ENCODE measurements around the gene TBC1D16. TPM values are rescaled to one million over a fixed set of nuclear protein-coding genes. Genes with fewer than 3 reads are reported as not detected.
A peak's percentile ranks its signal among the peaks of the same experiment; 100 is the strongest.

TBC1D16 gene
- total RNA-seq, 1 donor from 2014 or later, result 197 TPM

DNA sequence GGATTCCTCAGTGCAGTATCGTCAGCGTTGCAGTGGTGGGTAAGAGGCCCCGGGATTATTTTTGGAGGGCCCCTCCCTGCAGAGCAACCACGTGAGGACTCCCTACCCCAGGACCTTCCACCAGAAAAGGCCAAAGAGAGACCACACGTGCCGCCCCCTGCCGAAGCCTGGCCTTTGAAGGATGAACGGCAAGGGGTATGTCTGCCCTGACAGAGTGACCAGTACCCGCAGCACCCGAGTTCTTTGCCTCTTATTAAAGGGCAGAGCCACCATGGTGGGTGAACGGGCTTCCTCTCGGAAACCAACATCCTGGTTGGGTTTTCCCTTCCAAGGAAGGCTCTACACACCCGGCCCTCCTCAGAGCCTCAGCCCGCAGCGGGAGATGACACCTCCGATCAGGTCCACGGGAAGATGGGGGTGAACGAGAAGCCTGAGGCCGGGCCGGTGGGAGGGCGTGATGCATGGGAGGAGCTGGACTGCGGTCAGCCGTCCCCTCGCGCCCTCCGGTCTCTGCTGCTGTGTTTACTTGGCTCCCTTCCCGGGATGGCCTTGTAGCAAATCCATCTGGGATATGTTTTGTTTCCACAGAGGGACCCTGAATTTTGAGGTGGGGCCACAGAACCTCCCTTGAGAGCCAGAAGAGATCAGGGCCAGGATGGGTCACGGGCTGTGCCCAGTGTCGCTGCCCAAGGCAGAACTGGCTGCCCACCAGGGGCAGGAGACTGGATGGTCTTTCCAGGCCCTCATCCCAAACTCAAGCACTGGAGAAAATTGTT lies 49.1 kb downstream of the TBC1D16 start:
- H3K4me1 Mint-ChIP-seq (ENCODE audit: low read depth, unreplicated experiment), result peaks cover 34% of the 10 kb centered on the region
- H3K4me3 Mint-ChIP-seq (ENCODE audit: unreplicated experiment), result no peak overlapping the region
- H3K27me3 Mint-ChIP-seq (ENCODE audit: unreplicated experiment), result peaks cover 13% of the 10 kb centered on the region
- H3K36me3 Mint-ChIP-seq (ENCODE audit: unreplicated experiment), result peaks cover 5% of the 10 kb centered on the region
- no peak for TF ChIP-seq CTCF (IDR thresholded peaks at IDR 0.05; ENCODE audit: partially characterized antibody, unreplicated experiment)
- no peak for DNase-seq
- H3K27ac Mint-ChIP-seq (ENCODE audit: unreplicated experiment), result no peak overlapping the region
- peaks cover 9% of the 10 kb centered on the region for H3K9me3 Mint-ChIP-seq (ENCODE audit: unreplicated experiment)

GRCh38 chr17:79985943-79986391 lies 49.7 kb downstream of the TBC1D16 start:
- H3K27me3 Mint-ChIP-seq (ENCODE audit: unreplicated experiment), result peaks cover 12% of the 10 kb centered on the region
- H3K27ac Mint-ChIP-seq (ENCODE audit: unreplicated experiment), result peak overlapping the region; percentile 46
- H3K4me1 Mint-ChIP-seq (ENCODE audit: low read depth, unreplicated experiment), result peaks cover 37% of the 10 kb centered on the region
- no peak overlapping the region for H3K4me3 Mint-ChIP-seq (ENCODE audit: unreplicated experiment)
- DNase-seq, result no peak
- TF ChIP-seq CTCF (IDR thresholded peaks at IDR 0.05; ENCODE audit: partially characterized antibody, unreplicated experiment), result no peak
- peaks cover 12% of the 10 kb centered on the region for H3K9me3 Mint-ChIP-seq (ENCODE audit: unreplicated experiment)
- peaks cover 5% of the 10 kb centered on the region for H3K36me3 Mint-ChIP-seq (ENCODE audit: unreplicated experiment)

DNA sequence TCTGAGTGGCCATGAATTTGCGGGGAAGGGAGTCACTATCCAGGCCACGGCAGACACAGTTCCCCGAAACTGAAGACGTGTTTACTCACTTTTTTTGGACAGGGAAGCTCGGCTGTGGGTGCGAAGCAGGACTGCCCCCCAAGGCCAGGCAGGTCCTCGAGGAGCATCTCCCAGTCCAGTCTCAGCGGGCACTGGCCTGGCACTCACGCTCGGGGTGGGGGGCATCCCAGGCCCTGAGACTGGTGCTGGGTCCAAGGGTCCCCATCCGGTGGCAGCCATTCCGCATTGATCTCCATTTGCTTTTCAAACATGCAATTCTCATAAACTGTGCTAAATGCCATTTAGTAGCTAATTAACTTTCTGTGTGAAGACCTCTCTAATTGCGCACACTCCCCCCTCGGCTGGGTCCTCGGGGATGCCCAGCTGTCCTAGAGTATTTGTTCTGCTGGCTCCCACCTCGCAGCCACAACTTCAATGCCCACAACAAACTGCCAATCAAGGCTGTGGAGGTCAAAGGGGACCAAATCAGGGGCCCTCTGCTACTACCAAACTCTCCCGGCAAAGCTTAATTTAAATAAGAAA lies 50.2 kb downstream of the TBC1D16 start:
- peaks cover under 1% of the 10 kb centered on the region for H3K36me3 Mint-ChIP-seq (ENCODE audit: unreplicated experiment)
- DNase-seq, result no peak
- peaks cover 12% of the 10 kb centered on the region for H3K9me3 Mint-ChIP-seq (ENCODE audit: unreplicated experiment)
- no peak for TF ChIP-seq CTCF (IDR thresholded peaks at IDR 0.05; ENCODE audit: partially characterized antibody, unreplicated experiment)
- H3K4me1 Mint-ChIP-seq (ENCODE audit: low read depth, unreplicated experiment), result peaks cover 33% of the 10 kb centered on the region
- peak overlapping the region; percentile 46 for H3K27ac Mint-ChIP-seq (ENCODE audit: unreplicated experiment)
- H3K27me3 Mint-ChIP-seq (ENCODE audit: unreplicated experiment), result peaks cover 9% of the 10 kb centered on the region
- no peak overlapping the region for H3K4me3 Mint-ChIP-seq (ENCODE audit: unreplicated experiment)

- H3K27ac Mint-ChIP-seq (ENCODE audit: unreplicated experiment), result no peak overlapping the region
- no peak overlapping the region for H3K4me3 Mint-ChIP-seq (ENCODE audit: unreplicated experiment)
- DNase-seq, result no peak
- peaks cover 11% of the 10 kb centered on the region for H3K9me3 Mint-ChIP-seq (ENCODE audit: unreplicated experiment)
- no peak for TF ChIP-seq CTCF (IDR thresholded peaks at IDR 0.05; ENCODE audit: partially characterized antibody, unreplicated experiment)
- no peaks in the 10 kb centered on the region for H3K36me3 Mint-ChIP-seq (ENCODE audit: unreplicated experiment)
- H3K4me1 Mint-ChIP-seq (ENCODE audit: low read depth, unreplicated experiment), result peaks cover 33% of the 10 kb centered on the region
- H3K27me3 Mint-ChIP-seq (ENCODE audit: unreplicated experiment), result peaks cover 9% of the 10 kb centered on the region
These were observed 50.8 kb downstream of the TBC1D16 start for GRCh38 chr17:79984877-79985276.

Data from glutamatergic neuron (in vitro differentiated cells).